IPS-18c (cell line): ENCODE results near the gene FGF1.
"Not testable (repeated sequence)": the region's sequence is repeated elsewhere in the genome, so short reads cannot be mapped to it uniquely, and the experiment has no call there.

Source experiments
- H3K4me3 ChIP-seq: 2 replicates; pipeline ENCODE4 v1.7.0; 2013; ENCODE audit warnings: low read depth, mild to moderate bottlenecking, low read length, moderate library complexity; ENCODE audit not compliant: insufficient read depth
- H3K9me3 ChIP-seq: one replicate; pipeline ENCODE4 v1.6.1; 2013; ENCODE audit warnings: mild to moderate bottlenecking, low read length, moderate library complexity; ENCODE audit not compliant: control insufficient read depth, insufficient read depth

FGF1 gene

DNA sequence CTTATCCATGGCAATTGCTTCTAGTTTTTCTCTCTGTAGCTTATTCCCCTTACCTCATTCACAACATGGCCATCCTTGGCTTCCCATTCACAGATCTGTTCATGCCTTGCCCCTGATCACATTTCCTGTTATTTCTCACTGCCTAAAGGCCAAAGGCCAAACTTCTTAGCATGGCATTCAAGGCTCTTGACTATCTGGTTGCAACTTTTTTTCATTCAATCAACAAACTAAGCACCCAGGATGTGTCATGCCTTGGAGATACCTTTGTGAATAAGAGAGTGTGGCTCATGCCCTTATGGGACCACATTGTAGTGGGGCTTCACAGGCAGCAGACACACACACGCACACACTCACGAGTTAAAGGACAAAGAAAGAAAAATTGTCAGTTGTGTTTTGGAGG lies 27.6 kb downstream of the FGF1 start:
- H3K9me3 ChIP-seq: no peaks in the 10 kb centered on the region
- no peak overlapping the region for H3K4me3 ChIP-seq

DNA sequence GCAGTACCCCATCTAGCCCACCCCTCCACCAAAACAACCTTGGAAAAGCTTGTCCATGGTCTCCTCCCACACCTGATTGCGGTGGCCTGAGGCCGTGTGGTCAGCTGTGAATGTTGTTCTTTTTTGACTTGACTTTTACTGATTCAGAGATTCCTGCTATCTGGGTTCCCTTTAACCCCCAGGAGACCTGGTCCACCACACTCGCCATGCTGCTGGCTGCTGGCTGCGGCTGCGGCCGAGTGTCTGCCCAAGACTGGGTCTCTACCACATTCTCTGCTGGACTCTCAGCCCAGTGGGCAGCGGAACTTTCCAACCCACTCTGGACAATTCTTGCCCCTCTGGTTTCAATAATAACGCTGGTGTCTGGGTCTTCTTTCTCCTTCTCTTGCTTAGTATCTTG lies 28.4 kb downstream of the FGF1 start:
- H3K9me3 ChIP-seq: no peaks in the 10 kb centered on the region
- H3K4me3 ChIP-seq: no peak overlapping the region

DNA sequence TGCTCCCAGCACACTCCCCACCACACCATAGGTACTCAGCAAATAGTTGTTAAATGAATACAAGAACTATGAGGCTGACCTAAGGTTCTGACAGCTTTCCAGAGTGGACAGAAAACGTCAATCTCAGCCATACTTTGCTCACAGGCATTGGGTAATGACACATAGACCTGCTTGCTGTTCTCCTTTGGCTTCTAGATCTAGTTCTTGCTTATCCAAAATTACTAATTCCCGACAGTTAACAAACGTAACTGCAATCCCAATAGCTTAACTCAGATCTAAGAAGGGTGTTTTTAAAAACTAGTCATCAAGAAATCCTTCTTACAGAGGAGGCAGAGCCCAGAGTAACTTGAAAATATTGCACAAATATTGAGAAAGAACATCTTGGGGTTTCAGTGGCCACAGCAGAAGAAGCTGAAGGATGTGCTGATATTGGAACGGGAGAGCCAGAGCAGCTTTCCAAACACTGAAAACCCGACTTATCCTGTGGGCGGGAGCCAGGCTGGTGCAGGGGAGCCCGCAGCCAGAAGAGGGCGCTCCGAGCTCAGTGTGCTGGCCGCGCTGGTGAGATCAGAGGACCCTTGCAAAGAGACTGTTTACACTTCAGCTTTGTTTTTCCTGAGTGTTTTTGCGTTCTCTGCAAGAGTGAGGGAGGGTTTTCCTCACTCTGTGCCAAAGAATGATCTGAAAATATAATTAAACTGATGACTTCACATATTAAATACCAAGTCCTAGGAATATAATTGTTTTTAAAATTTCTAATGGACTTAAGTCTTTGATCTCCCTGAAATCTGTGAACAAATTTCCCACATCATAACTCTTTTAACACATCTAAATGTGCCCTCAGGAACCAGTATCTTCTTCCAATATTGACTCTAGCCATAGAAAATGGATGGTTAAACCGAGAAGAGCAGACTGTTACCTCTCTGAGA lies 30.3 kb downstream of the FGF1 start:
- Histone ChIP-seq H3K4me3 (no peak overlapping the region), H3K9me3 (no peaks in the 10 kb centered on the region)

GRCh38 chr5:142654578-142655058 lies 31.3 kb downstream of the FGF1 start:
- H3K9me3 ChIP-seq: no peaks in the 10 kb centered on the region
- no peak overlapping the region for H3K4me3 ChIP-seq

DNA sequence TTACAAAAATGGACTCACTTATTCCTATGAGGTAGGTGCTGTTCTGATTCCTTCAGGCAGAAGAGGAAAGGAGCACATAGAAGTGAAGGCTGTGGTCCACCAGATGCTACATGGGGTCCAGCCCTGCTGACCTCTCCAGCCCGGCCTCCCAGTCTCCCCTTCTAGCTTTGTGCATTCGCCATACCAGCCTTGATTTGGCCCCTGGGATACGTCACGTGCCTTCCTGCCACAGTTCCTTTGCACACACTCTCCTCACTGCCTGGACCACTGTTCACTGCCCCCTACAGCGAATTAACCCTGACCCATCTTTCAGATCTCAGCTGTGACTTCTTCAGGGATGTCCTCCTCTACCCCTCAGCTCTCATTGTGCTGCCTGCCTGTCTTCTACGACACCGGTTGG lies 32.6 kb downstream of the FGF1 start:
- H3K4me3 ChIP-seq: no peak overlapping the region
- no peaks in the 10 kb centered on the region for H3K9me3 ChIP-seq

DNA sequence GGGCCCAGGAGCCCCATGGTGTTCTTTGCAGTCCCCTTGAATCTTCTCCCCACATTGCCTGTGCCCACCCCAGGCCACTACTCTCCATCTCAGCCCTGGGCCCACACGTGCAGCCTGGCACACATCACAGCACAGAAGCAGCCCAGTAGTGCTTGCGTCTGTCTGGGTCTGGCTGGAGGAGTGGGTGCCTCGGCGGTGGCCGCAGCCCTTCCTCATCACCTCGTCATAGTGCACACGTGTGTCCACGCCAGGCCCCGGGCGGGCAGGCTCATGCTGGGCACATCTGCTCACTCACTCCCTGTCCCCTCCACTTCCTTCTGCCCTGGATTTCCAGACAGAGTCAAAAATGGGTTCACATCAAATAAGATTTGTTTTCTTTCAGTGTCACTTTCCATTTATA lies 33.3 kb downstream of the FGF1 start:
- Histone ChIP-seq H3K9me3 (no peaks in the 10 kb centered on the region), H3K4me3 (no peak overlapping the region)

DNA sequence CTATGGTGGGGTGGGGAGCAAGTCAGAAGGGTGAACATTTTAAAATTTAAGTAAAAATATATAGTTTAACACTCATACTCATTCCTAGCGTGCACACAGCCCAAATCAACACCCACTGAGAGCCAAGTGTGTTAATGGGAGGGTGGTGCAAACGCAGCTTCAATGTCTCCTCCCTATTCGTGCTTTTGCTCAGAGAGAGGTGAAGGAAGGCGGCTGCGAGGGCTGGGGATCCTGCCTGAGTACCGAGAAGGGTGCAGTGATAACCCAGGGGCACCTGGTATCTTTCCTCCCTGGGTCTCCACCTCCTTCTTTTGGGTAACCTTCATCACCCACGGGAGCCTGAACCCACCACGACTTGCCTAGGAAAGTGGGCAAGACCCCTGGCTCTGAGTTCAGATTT lies 35.0 kb downstream of the FGF1 start:
- Histone ChIP-seq H3K9me3 (no peaks in the 10 kb centered on the region), H3K4me3 (no peak overlapping the region)

- Histone ChIP-seq H3K9me3 (no peaks in the 10 kb centered on the region), H3K4me3 (no peak overlapping the region)
Measured at GRCh38 chr5:142650060-142650459, 35.8 kb downstream of the FGF1 start.

GRCh38 chr5:142648108-142648507 lies 37.8 kb downstream of the FGF1 start:
- not testable (repeated sequence) for H3K9me3 ChIP-seq, H3K4me3 ChIP-seq

GRCh38 chr5:142645456-142645855 lies 40.4 kb downstream of the FGF1 start:
- Histone ChIP-seq H3K4me3 (no peak overlapping the region), H3K9me3 (no peaks in the 10 kb centered on the region)

DNA sequence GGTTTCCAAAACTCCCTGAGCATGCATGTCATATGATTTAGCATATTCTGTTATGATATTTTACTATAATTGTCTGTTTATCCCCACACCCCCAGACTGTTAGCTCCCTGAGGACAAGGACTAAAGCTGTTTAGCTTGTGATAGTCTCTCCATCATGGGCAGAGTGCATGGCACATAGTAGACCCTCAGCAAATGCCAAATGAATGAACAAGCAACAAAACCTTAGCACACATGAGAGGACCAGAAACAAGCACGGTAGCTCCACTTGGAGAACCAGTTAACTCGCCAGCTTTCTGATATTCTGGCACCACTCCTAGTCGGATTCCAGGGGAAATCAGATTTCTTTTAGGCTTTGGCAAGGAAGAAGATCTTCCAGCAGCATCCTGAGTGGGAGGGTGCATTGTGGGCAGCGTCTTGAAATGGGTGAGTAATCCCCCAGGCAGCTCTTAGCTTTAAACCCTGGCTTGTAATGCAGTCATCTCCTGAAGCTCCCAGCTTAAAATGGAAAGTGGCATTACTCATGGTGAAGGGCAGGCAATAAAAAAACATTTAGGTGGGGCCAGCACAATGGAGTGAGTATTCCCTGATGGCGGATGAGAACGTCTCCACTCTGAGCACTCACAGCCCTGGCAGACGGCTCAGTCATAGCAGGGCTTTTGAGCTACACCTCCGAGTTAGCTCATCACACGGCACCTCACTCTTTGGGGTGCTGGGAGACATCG lies 41.1 kb downstream of the FGF1 start:
- no peak overlapping the region for H3K4me3 ChIP-seq
- no peaks in the 10 kb centered on the region for H3K9me3 ChIP-seq

DNA sequence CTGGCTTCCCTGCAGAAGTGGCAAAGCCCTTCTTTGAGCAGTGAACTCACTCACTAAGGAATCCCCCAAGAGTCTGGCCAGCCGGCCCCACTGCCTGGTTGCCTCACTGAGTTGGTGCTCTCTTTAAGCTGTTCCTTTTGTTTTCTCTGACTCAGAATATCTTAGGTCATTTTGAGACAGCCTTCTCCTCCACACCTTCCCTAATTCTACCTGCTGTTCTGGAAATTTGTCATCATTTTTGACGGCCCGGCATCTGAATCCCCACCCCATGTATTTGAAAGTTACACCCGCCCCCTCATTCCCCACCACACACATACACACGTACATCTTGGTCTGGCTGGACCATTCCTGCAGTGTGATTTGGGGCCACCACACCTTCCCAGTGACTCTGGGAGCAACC lies 41.8 kb downstream of the FGF1 start:
- Histone ChIP-seq H3K4me3 (no peak overlapping the region), H3K9me3 (no peaks in the 10 kb centered on the region)

- H3K4me3 ChIP-seq: no peak overlapping the region
- no peaks in the 10 kb centered on the region for H3K9me3 ChIP-seq
Measured at GRCh38 chr5:142643634-142644033, 42.3 kb downstream of the FGF1 start.

- Histone ChIP-seq H3K4me3 (no peak overlapping the region), H3K9me3 (no peaks in the 10 kb centered on the region)
Measured at GRCh38 chr5:142642427-142642826, 43.5 kb downstream of the FGF1 start.

DNA sequence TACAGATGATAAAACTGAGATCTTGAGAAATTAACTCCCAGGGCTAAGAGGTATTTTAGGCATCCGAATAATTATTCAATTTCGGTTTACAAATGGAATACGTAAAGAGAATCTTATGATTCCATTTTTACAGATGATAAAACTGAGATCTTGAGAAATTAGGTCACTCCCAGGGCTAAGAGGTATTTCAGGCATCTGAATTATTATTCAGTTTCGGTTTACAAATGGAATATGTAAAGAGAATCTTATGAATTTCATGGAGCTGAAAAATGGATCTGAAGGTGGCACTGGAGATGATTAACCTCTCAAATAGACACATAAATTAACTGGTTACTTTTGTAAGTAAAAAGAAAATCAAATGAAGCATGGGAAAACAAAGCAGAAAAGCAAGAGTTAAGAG lies 44.2 kb downstream of the FGF1 start:
- no peak overlapping the region for H3K4me3 ChIP-seq
- H3K9me3 ChIP-seq: no peaks in the 10 kb centered on the region

DNA sequence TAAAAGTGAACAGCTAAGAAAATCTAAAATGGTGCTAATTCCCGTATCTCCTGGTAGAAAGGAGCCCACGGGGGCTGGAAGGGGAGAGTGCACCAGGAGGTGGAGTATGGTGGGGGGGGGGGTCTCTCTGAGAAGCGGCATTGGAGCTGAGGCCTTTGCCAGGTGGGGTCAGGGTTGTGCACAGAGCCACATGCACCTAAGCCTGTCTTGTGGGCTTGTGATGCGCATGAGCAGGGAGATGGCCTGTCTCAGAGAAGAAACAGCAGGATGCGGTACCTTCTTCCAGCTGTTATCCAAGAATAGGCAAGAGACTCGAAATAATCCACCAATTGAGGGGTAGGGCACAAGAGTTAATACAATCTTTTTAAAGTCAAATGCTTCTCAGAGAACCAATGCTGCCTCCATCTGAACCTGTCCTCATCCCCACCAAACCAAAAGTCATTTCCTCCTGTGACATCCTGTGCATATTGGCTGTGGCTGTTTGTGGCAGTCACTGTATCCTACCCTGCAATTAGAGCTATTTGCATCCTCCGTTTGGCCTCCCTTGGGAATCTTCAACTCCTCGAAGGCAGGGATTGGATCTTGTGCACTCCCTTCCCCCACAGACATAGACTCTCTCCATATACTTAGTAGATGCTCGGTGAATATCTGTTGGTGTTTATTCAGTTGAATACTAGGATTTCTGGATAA lies 45.4 kb downstream of the FGF1 start:
- H3K4me3 ChIP-seq: no peak overlapping the region
- no peaks in the 10 kb centered on the region for H3K9me3 ChIP-seq

- no peak overlapping the region for H3K4me3 ChIP-seq
- no peaks in the 10 kb centered on the region for H3K9me3 ChIP-seq
Measured at GRCh38 chr5:142639455-142639854, 46.4 kb downstream of the FGF1 start.

GRCh38 chr5:142637871-142638270 lies 48.0 kb downstream of the FGF1 start:
- H3K9me3 ChIP-seq: no peaks in the 10 kb centered on the region
- no peak overlapping the region for H3K4me3 ChIP-seq
